WTC11 (cell line): ENCODE data around the gene DZANK1. TPM values are rescaled to one million over a fixed set of nuclear protein-coding genes. Genes with fewer than 3 reads are reported as not detected.

ENCODE experiments used
- ATAC-seq: fragments of 200-7000 bp; cut with Tn5 transposase; 2 replicates; pipeline ENCODE4 v1.10.0; 2021; ENCODE audit warnings: mild to moderate bottlenecking, moderate library complexity
- CTCF ChIA-PET: fragments of 300-600 bp; sonication (Branson Sonifier 250); formaldehyde crosslinking; loops from one replicate; lab custom pipeline; 2021; ENCODE audit warnings: antibody characterized with exemption; lab: Charles Lee
- POLR2A ChIA-PET: fragments of 350-600 bp; sonication (Branson Sonifier 250); formaldehyde crosslinking; loops from one replicate; lab custom pipeline; 2021; ENCODE audit warnings: antibody characterized with exemption; lab: Charles Lee
- DNase-seq: peaks from one replicate; pipeline ENCODE4 v3.0.0; 2021; ENCODE audit warnings: low spot score
- H3K27ac Mint-ChIP-seq: 2 replicates; pipeline ENCODE4 v1.8.0; 2021; ENCODE audit warnings: mixed read lengths
- H3K27me3 Mint-ChIP-seq: 2 replicates; pipeline ENCODE4 v1.8.0; 2021; ENCODE audit warnings: low read depth, mild to moderate bottlenecking, moderate library complexity, mixed read lengths
- H3K36me3 Mint-ChIP-seq: 2 replicates; pipeline ENCODE4 v1.8.0; 2021; ENCODE audit warnings: mixed read lengths
- H3K4me1 Mint-ChIP-seq: 2 replicates; pipeline ENCODE4 v1.8.0; 2022; ENCODE audit warnings: mixed read lengths
- H3K4me3 Mint-ChIP-seq: 2 replicates; pipeline ENCODE4 v1.8.0; 2021; ENCODE audit warnings: mild to moderate bottlenecking, moderate library complexity, mixed read lengths
- H3K9me3 Mint-ChIP-seq: 2 replicates; pipeline ENCODE4 v1.8.0; 2021; ENCODE audit warnings: mixed read lengths
- CTCF ChIP-seq: fragments of 200-600 bp; IDR thresholded peaks from 2 replicates; pipeline ENCODE4 v1.8.0; 2022; ENCODE audit warnings: antibody characterized with exemption
- FOXJ3 ChIP-seq: sonication (generic); formaldehyde crosslinking; IDR thresholded peaks from 2 replicates; pipeline ENCODE4 v1.9.0; 2021; ENCODE audit warnings: missing genetic modification reagents, mild to moderate bottlenecking, borderline replicate concordance
- IRF1 ChIP-seq: sonication (generic); formaldehyde crosslinking; IDR thresholded peaks from 2 replicates; pipeline ENCODE4 v1.8.0; 2023; ENCODE audit warnings: missing genetic modification reagents
- MLX ChIP-seq: sonication (generic); formaldehyde crosslinking; IDR thresholded peaks from 2 replicates; pipeline ENCODE4 v1.8.1; 2023; ENCODE audit warnings: mild to moderate bottlenecking, missing genetic modification reagents, moderate library complexity
- MXD4 ChIP-seq: fragments of 250-450 bp; sonication (Bioruptor Pico); IDR thresholded peaks from 2 replicates; pipeline ENCODE4 v1.8.0; 2021; ENCODE audit warnings: mild to moderate bottlenecking, moderate library complexity, borderline replicate concordance
- NR1H2 ChIP-seq: sonication (generic); formaldehyde crosslinking; IDR thresholded peaks from 2 replicates; pipeline ENCODE4 v1.9.0; 2021; ENCODE audit warnings: mild to moderate bottlenecking, moderate library complexity, missing genetic modification reagents
- OVOL2 ChIP-seq: fragments of 250-450 bp; sonication (Bioruptor Pico); IDR thresholded peaks from 2 replicates; pipeline ENCODE4 v1.9.0; 2021; ENCODE audit warnings: mild to moderate bottlenecking, borderline replicate concordance
- PREB ChIP-seq: sonication (generic); formaldehyde crosslinking; IDR thresholded peaks from 2 replicates; pipeline ENCODE4 v1.8.1; 2022; ENCODE audit warnings: mild to moderate bottlenecking, missing genetic modification reagents, moderate library complexity, borderline replicate concordance
- USF2 ChIP-seq: sonication (generic); formaldehyde crosslinking; IDR thresholded peaks from 2 replicates; pipeline ENCODE4 v1.8.1; 2023; ENCODE audit warnings: mild to moderate bottlenecking, missing genetic modification reagents, moderate library complexity
- ZBTB43 ChIP-seq: sonication (generic); formaldehyde crosslinking; IDR thresholded peaks from 2 replicates; pipeline ENCODE4 v1.8.1; 2023; ENCODE audit warnings: mild to moderate bottlenecking, missing genetic modification reagents
- ZMAT4 ChIP-seq: fragments of 250-450 bp; sonication (Bioruptor Pico); IDR thresholded peaks from 2 replicates; pipeline ENCODE4 v1.9.0; 2021; ENCODE audit warnings: mild to moderate bottlenecking
- ZNF121 ChIP-seq: sonication (generic); formaldehyde crosslinking; IDR thresholded peaks from 2 replicates; pipeline ENCODE4 v1.8.0; 2023; ENCODE audit warnings: missing genetic modification reagents
- ZNF263 ChIP-seq: sonication (generic); formaldehyde crosslinking; IDR thresholded peaks from 2 replicates; pipeline ENCODE4 v1.8.1; 2022; ENCODE audit warnings: low read depth, mild to moderate bottlenecking, moderate library complexity, missing genetic modification reagents
- ZNF281 ChIP-seq: sonication (generic); formaldehyde crosslinking; IDR thresholded peaks from 2 replicates; pipeline ENCODE4 v1.8.0; 2023; ENCODE audit warnings: mild to moderate bottlenecking, missing genetic modification reagents
- ZNF416 ChIP-seq: fragments of 250-450 bp; sonication (Bioruptor Pico); IDR thresholded peaks from 2 replicates; pipeline ENCODE4 v1.9.0; 2021; ENCODE audit warnings: mild to moderate bottlenecking, inconsistent platforms
- ZNF423 ChIP-seq: fragments of 250-450 bp; sonication (Bioruptor Pico); IDR thresholded peaks from 2 replicates; pipeline ENCODE4 v2.1.2; 2022; ENCODE audit warnings: mild to moderate bottlenecking, moderate library complexity
- ZNF425 ChIP-seq: fragments of 250-450 bp; sonication (Bioruptor Pico); conservative IDR thresholded peaks from 2 replicates; pipeline ENCODE4 v1.9.0; 2021; ENCODE audit warnings: mild to moderate bottlenecking
- ZNF512 ChIP-seq: sonication (generic); formaldehyde crosslinking; IDR thresholded peaks from 2 replicates; pipeline ENCODE4 v1.8.1; 2022; ENCODE audit warnings: missing genetic modification reagents, borderline replicate concordance
- total RNA-seq: library from RNA; stranded (reverse); gene quantifications from 3 replicates; pipeline ENCODE4 v1.2.3, GENCODE V29; 2021

The DZANK1 gene
- total RNA-seq, 1 experiment from 2014 or later, result 6.1 TPM

- no peak for DNase-seq
- TF ChIP-seq ZNF423 (peak; percentile 52; the same call in 1 of the 2 replicates), ZNF512 (CRISPR knock-in tag) (no peak)
- CTCF ChIA-PET, result interaction anchor here (1.0 kb wide), 2 partner anchors 9 to 15 kb away, joined by 3 to 5 read pairs; no protein-coding TSS in a partner anchor
- no peaks in the 10 kb centered on the region for H3K9me3 Mint-ChIP-seq
- no peaks in the 10 kb centered on the region for H3K36me3 Mint-ChIP-seq
- no peak overlapping the region for H3K27ac Mint-ChIP-seq
- POLR2A ChIA-PET, result no interaction called here
- H3K4me3 Mint-ChIP-seq, result no peak overlapping the region
- H3K27me3 Mint-ChIP-seq, result no peaks in the 10 kb centered on the region
- ATAC-seq, result 0 out of 2 replicates have a peak, but pooled peaks have one; percentile 20
- H3K4me1 Mint-ChIP-seq, result peaks cover 16% of the 10 kb centered on the region
Observed at GRCh38 chr20:18421608-18422007, 45.2 kb downstream of the DZANK1 start.

- Mint-ChIP-seq H3K27ac (no peak overlapping the region), H3K4me3 (no peak overlapping the region), H3K4me1 (peaks cover 42% of the 10 kb centered on the region), H3K9me3 (no peaks in the 10 kb centered on the region), H3K36me3 (no peaks in the 10 kb centered on the region), H3K27me3 (no peaks in the 10 kb centered on the region)
- ChIA-PET CTCF (no interaction called here), POLR2A (no interaction called here)
- ATAC-seq, result no peak
- no peak for DNase-seq
- TF ChIP-seq ZNF423, result no peak
- TF ChIP-seq PREB (CRISPR knock-in tag), result no peak
- TF ChIP-seq ZNF425 (CRISPR knock-in tag), result no peak
- no peak for TF ChIP-seq ZNF121 (CRISPR knock-in tag)
- TF ChIP-seq ZMAT4 (CRISPR knock-in tag), result no peak
- no peak for TF ChIP-seq ZNF416 (CRISPR knock-in tag)
- TF ChIP-seq FOXJ3 (CRISPR knock-in tag), result no peak
- TF ChIP-seq MXD4 (CRISPR knock-in tag), result no peak
- TF ChIP-seq ZBTB43 (CRISPR knock-in tag), result no peak
- no peak for TF ChIP-seq ZNF263
- TF ChIP-seq ZNF512 (CRISPR knock-in tag), result no peak
- no peak for TF ChIP-seq MLX (CRISPR knock-in tag)
- TF ChIP-seq NR1H2 (CRISPR knock-in tag), result no peak
- no peak for TF ChIP-seq CTCF
- no peak for TF ChIP-seq ZNF281 (CRISPR knock-in tag)
- no peak for TF ChIP-seq USF2 (CRISPR knock-in tag)
- no peak for TF ChIP-seq IRF1
- TF ChIP-seq OVOL2, result no peak
Observed at GRCh38 chr20:18416486-18416885, 50.3 kb downstream of the DZANK1 start.
